Measurements from ENCODE around the gene GRIP1.

Gene GRIP1

DNA sequence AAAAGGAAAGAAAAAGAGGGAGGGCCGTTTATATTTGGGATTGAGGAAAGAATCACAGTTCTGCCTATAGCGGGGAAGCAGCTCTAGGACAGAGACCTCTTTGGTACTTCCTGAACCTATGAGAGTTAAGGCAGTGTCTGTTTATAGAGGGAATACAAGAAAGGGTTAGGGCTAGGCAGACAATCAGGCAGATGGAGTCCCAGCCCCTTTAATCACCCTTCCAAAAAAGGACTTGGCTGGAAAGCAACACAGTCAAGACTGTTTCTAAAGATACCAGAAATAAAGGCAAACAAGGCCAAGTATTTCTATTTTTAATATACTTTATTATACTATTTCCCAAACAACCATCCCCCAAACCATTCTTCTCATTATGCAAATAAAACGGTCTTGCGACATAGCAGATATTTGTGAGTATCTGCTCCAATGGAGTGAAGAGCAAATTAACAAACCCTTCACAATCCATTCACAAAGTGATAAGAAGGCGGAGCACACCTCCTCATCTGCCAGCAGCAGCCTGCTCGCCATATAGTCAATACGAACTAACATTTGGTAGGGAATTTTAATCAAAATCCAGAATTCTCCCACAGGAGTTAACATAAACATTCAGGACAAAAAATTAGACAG lies 697 bp upstream of the GRIP1 start:
- H3K4me3 ChIP-seq (ENCODE audit: low read depth, low read length) = no peak overlapping the region
- TF ChIP-seq, protein P1, sequence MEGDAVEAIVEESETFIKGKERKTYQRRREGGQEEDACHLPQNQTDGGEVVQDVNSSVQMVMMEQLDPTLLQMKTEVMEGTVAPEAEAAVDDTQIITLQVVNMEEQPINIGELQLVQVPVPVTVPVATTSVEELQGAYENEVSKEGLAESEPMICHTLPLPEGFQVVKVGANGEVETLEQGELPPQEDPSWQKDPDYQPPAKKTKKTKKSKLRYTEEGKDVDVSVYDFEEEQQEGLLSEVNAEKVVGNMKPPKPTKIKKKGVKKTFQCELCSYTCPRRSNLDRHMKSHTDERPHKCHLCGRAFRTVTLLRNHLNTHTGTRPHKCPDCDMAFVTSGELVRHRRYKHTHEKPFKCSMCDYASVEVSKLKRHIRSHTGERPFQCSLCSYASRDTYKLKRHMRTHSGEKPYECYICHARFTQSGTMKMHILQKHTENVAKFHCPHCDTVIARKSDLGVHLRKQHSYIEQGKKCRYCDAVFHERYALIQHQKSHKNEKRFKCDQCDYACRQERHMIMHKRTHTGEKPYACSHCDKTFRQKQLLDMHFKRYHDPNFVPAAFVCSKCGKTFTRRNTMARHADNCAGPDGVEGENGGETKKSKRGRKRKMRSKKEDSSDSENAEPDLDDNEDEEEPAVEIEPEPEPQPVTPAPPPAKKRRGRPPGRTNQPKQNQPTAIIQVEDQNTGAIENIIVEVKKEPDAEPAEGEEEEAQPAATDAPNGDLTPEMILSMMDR (IDR thresholded peaks at IDR 0.05; ENCODE audit: insufficient read depth, low read depth, low read length, missing control alignments) = no peak
- no peak for DNase-seq (ENCODE audit: low read depth)

DNA sequence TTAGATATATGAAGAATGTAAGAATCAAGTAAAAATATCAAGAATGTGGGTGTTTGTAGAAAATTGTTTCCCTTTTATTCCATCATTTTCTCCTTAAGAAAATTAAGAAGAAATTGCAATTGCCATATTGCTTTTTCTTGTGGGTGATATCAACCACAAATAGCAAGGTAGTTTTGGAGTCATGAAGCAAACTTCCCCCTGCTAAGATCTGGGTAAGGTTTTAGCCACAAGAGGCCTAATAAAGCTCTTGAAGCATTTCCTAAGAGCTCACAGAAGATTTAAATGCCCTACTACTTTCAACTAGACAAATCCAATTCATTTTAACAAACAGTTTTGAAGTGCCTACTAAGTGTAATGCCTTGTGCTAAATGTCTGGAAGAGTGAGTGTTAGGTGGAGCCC lies 2.6 kb downstream of the GRIP1 start:
- DNase-seq (ENCODE audit: low read depth) = no peak
- TF ChIP-seq, protein P1 (IDR thresholded peaks at IDR 0.05; ENCODE audit: insufficient read depth, low read depth, low read length, missing control alignments) = no peak

DNA sequence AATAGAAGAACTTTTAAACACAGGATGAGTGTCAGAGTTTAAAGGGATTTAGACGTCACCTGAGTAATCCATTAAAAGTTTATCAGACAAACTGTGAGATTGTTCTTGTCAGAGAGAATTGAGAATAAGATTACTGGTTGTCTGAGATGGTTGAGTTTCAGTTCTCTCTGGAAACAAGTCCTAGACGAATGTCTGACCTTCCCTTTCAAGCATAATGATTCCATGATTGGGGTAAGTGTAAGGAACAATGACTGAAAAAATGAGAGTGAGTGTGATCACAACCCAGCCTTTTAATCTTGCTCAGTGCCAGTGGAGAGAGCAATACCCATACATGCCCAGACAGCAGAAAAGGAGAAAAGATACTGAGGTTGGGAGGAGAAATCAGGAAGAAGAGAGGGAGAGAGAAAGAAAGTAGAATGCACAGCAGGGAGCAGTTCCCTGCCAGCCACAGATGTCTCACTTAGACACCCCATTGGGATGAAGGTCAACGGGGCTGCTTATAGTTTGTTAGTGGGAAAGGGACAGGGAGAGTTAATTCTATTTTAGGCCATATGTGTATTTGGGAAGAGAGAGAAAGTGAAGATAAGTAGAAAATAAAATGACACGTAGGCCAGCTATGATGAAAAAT lies 4.3 kb downstream of the GRIP1 start:
- TF ChIP-seq, protein P1 (IDR thresholded peaks at IDR 0.05; ENCODE audit: insufficient read depth, low read depth, low read length, missing control alignments) = no peak
- DNase-seq (ENCODE audit: low read depth) = no peak
- no peak overlapping the region for H3K4me3 ChIP-seq (ENCODE audit: low read depth, low read length)

More for the DNA sequence above, 2.6 kb downstream of the GRIP1 start:
- H3K4me3 ChIP-seq (ENCODE audit: low read depth, low read length) = no peak overlapping the region

DNA sequence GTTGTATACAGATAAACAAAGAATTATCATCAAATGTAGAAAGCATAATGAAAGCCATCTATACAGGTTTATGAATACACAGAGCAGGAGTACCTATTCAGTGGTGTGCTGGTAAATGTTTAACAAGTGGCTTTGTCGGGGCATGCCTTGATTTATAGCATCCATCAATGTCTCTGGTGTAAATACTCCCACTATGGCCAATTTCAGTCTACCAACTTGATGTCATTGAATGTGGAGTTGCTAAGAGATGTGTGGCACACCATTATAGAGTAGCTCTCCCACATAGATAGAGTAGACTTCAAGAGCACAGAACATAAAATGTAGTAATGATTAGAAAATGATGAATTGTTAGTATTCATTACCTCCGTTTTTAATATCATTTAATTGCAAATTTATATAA lies 9.3 kb downstream of the GRIP1 start:
- no peak overlapping the region for H3K4me3 ChIP-seq (ENCODE audit: low read depth, low read length)
- no peak for DNase-seq (ENCODE audit: low read depth)
- TF ChIP-seq, protein P1 (IDR thresholded peaks at IDR 0.05; ENCODE audit: insufficient read depth, low read depth, low read length, missing control alignments) = no peak

DNA sequence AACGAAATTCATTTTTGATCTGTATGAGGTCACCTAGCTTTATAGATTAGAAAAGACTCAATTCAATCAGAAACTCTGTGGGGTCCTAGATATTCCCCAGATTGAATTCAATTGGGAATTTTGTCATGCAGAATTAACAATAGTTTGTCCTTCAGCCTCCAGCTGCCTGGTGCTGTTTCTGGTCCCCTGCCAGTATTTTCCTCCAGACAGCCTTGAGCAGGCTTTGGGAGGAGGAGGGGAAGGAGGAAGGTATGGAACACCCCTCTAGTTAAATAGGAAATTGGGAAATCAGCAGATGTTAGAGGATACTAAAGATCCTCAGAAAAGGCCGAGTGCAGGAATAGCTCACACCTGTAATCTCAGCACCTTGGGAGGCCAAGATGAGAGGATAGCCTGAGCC lies 10.6 kb downstream of the GRIP1 start:
- DNase-seq (ENCODE audit: low read depth) = no peak
- TF ChIP-seq, protein P1 (IDR thresholded peaks at IDR 0.05; ENCODE audit: insufficient read depth, low read depth, low read length, missing control alignments) = no peak
- H3K4me3 ChIP-seq (ENCODE audit: low read depth, low read length) = no peak overlapping the region

DNA sequence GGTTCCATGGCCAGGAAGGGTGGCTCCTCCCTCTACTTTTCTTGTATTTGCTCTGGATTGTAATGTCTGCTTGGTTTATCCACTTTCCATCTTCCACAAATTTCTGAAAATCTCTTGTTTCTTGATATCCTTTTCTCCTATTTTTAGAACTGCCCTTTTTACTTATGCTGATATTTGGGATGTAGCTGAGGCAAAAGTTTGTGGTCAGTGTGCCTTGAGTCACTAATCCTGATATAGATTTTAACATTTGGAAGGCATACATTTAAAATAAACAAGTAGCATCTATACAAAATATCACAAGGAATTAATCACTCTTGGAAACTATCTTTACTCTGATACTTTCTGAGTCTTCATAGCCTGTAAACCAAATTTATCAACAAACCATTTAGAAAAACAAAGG lies 11.0 kb downstream of the GRIP1 start:
- DNase-seq (ENCODE audit: low read depth) = no peak
- no peak overlapping the region for H3K4me3 ChIP-seq (ENCODE audit: low read depth, low read length)
- TF ChIP-seq, protein P1 (IDR thresholded peaks at IDR 0.05; ENCODE audit: insufficient read depth, low read depth, low read length, missing control alignments) = no peak

DNA sequence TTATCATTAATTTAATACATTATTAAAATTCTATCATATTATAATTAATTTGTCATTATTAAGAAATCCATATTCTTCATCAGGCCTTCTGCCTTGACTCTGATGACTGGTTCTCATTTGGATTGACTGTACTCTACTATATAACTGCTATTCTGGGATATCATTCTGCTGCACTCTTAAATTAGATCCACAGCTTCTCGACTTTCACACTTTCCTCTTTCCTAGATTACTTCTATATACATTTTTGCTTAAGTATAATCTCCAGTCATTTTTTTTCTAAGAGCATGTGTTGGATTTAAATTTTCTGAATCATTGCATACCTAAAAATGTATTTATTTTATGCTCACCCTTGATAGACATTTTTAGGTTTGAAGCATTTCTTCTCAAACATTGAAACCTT lies 12.4 kb downstream of the GRIP1 start:
- TF ChIP-seq, protein P1 (IDR thresholded peaks at IDR 0.05; ENCODE audit: insufficient read depth, low read depth, low read length, missing control alignments) = no peak
- DNase-seq (ENCODE audit: low read depth) = no peak
- no peak overlapping the region for H3K4me3 ChIP-seq (ENCODE audit: low read depth, low read length)
